ENCODE results near the gene RPS3. TPM values are rescaled to one million over a fixed set of nuclear protein-coding genes. Genes with fewer than 3 reads are reported as not detected.

RPS3 gene
- total and polyA plus RNA-seq, 2 donors (not counting 3 experiments of a cell fraction or from before 2014, with no cell fraction given), result 2,973 to 3,734 TPM

DNA sequence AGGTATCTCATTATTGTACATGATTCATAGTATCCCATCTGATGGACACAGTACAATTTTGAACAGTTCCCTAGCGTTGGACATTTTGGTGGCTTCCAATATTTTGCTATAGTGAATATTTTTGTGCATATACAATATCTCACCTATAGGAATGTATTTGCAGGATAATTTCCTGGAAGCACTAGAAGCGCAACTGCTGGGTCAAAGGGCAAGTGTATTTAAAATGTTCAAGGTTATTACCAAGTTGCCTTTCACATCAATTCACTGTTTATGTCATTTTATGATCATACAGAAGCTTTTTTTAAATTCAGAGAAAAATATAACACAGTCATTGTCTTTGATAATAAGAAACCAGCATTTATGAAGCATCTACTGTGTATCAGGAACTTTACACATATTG lies 19.1 kb upstream of the RPS3 start:
- dilution Hi-C loops (cut with MboI; ENCODE audit: extremely low pct_ligation_motif_present, low sequenced_read_pairs), result no loop called here
- H3K4me1 ChIP-seq (ENCODE audit: control insufficient read depth, extremely low read depth, insufficient read depth, low read length), result no peaks in the 10 kb centered on the region
- POLR2A ChIA-PET, result no interaction called here

More for the DNA sequence above, 19.1 kb upstream of the RPS3 start:
- intact Hi-C loops (cut with micrococcal nuclease), result no loop called here
- no peak overlapping the region for H3K4me2 ChIP-seq (ENCODE audit: insufficient read depth, low read length)
- no peaks in the 10 kb centered on the region for H3K36me3 ChIP-seq (ENCODE audit: control insufficient read depth in 2 of 2, extremely low read depth in 1 of 2, insufficient read depth in 2 of 2, low read length in 2 of 2)
- no peak overlapping the region for H3K27ac ChIP-seq (ENCODE audit: insufficient read depth, low read depth, low read length)
- no peak overlapping the region for H2AFZ ChIP-seq (ENCODE audit: low read depth, low read length)
- H4K20me1 ChIP-seq (replicated peaks; ENCODE audit: control insufficient read depth, extremely low read depth, insufficient read depth, low read length), result no peaks in the 10 kb centered on the region
- no peak overlapping the region for H3K4me3 ChIP-seq (replicated peaks in 1 of 3; ENCODE audit: insufficient read depth in 1 of 3, low read depth in 1 of 3, low read length in 3 of 3)
- CTCF ChIA-PET, result interaction anchor here (3.4 to 10.6 kb wide), 4 partner anchors 8 to 99 kb away, joined by 14 to 166 read pairs (median 48); no protein-coding TSS in a partner anchor
- no peaks in the 10 kb centered on the region for H3K9me1 ChIP-seq (replicated peaks; ENCODE audit: control insufficient read depth, extremely low read depth, insufficient read depth, low read length)
- H3K9me3 ChIP-seq (replicated peaks; ENCODE audit: control insufficient read depth, insufficient read depth, low read length), result no peaks in the 10 kb centered on the region
- no peaks in the 10 kb centered on the region for H3K27me3 ChIP-seq (ENCODE audit: control insufficient read depth in 2 of 2, insufficient read depth in 2 of 2, low read length in 2 of 2)
- TF ChIP-seq EZH2 (IDR thresholded peaks at IDR 0.05; ENCODE audit: borderline replicate concordance, low read depth, low read length, severe bottlenecking) (no peak), MAX (IDR thresholded peaks at IDR 0.05; ENCODE audit: insufficient read depth, insufficient read length) (no peak), CTCF (IDR thresholded peaks at IDR 0.05; ENCODE audit: extremely low read depth in 1 of 2, insufficient read depth in 1 of 2, low read depth in 1 of 2, low read length in 2 of 2) (no peak), FOS (IDR thresholded peaks at IDR 0.05; ENCODE audit: borderline replicate concordance, insufficient read depth, low read length) (no peak), POLR2AphosphoS5 (IDR thresholded peaks at IDR 0.05; ENCODE audit: insufficient read depth, low read depth, low read length) (no peak), GATA2 (IDR thresholded peaks at IDR 0.05; ENCODE audit: insufficient read depth, insufficient read length, low read depth, low read length) (no peak), JUN (IDR thresholded peaks at IDR 0.05; ENCODE audit: borderline replicate concordance, insufficient read depth, insufficient read length, low read depth) (no peak), POLR2A (IDR thresholded peaks at IDR 0.05; ENCODE audit: low read depth, low read length) (no peak), MYC (IDR thresholded peaks at IDR 0.05; ENCODE audit: low read depth, low read length) (no peak)
- FAIRE-seq, result no peak
- no peak for DNase-seq (ENCODE audit: low read depth, low spot score)
- no peaks in the 10 kb centered on the region for H3K79me2 ChIP-seq (ENCODE audit: control insufficient read depth, insufficient read depth, low read length)
- H3K9ac ChIP-seq (replicated peaks; ENCODE audit: extremely low read depth, insufficient read depth, low read length), result no peak overlapping the region
- BruUV-seq (replicated peaks), result no TSS peak

Measured in endothelial cell of umbilical vein (primary cell).